Measurements from ENCODE around the gene REPS2.
A peak's percentile ranks its signal among the peaks of the same experiment; 100 is the strongest.

The REPS2 gene

GRCh38 chrX:16999275-16999674, 52.8 kb downstream of the REPS2 start:
- DNase-seq (ENCODE audit: low read depth): no peak
- no peak overlapping the region for H3K4me3 ChIP-seq (ENCODE audit: low read length)
- TF ChIP-seq CTCF (conservative IDR thresholded peaks at IDR 0.05; ENCODE audit: low read depth, low read length): no peak

- no peak for TF ChIP-seq CTCF (conservative IDR thresholded peaks at IDR 0.05; ENCODE audit: low read depth, low read length)
- DNase-seq (ENCODE audit: low read depth): no peak
These were observed 54.3 kb downstream of the REPS2 start for GRCh38 chrX:17000751-17001150.

GRCh38 chrX:17005712-17006368, 59.4 kb downstream of the REPS2 start:
- no peak for DNase-seq (ENCODE audit: low read depth)
- TF ChIP-seq CTCF (conservative IDR thresholded peaks at IDR 0.05; ENCODE audit: low read depth, low read length): no peak
- no peak overlapping the region for H3K4me3 ChIP-seq (ENCODE audit: low read length)

More at GRCh38 chrX:17000751-17001150, 54.3 kb downstream of the REPS2 start:
- H3K4me3 ChIP-seq (ENCODE audit: low read length): no peak overlapping the region

GRCh38 chrX:17007134-17007768, 60.8 kb downstream of the REPS2 start:
- no peak overlapping the region for H3K4me3 ChIP-seq (ENCODE audit: low read length)
- TF ChIP-seq CTCF (conservative IDR thresholded peaks at IDR 0.05; ENCODE audit: low read depth, low read length): peak; percentile 56
- no peak for DNase-seq (ENCODE audit: low read depth)

GRCh38 chrX:17009856-17010625, 63.6 kb downstream of the REPS2 start:
- no peak for TF ChIP-seq CTCF (conservative IDR thresholded peaks at IDR 0.05; ENCODE audit: low read depth, low read length)
- DNase-seq (ENCODE audit: low read depth): no peak
- H3K4me3 ChIP-seq (ENCODE audit: low read length): no peak overlapping the region

- H3K4me3 ChIP-seq (ENCODE audit: low read length): no peak overlapping the region
- no peak for TF ChIP-seq CTCF (conservative IDR thresholded peaks at IDR 0.05; ENCODE audit: low read depth, low read length)
- DNase-seq (ENCODE audit: low read depth): no peak
These were observed 66.0 kb downstream of the REPS2 start for GRCh38 chrX:17012465-17012864.

All from retinal pigment epithelial cell (primary cell).